Heart left ventricle (tissue), 16 donors: Measurements from ENCODE around the gene AHSG. TPM values are rescaled to one million over a fixed set of nuclear protein-coding genes. Genes with fewer than 3 reads are reported as not detected.

Experiments used
- ATAC-seq, 4 donors: fragments of 200-7000 bp; cut with Tn5 transposase; one replicate each; pipeline ENCODE4 v1.9.1; 2020 to 2022; ENCODE audit warnings: moderate library complexity in 4 of 4, mild to moderate bottlenecking in 3 of 4, moderate number of reproducible peaks in 1 of 4
- DNase-seq, 5 donors: peaks; one replicate each; pipeline ENCODE4 v3.0.0-alpha.2; 2020
- H3K27ac ChIP-seq, 12 donors: fragments of 200-600 bp; sonication (generic) in 4 of 12; one replicate each; pipeline versions ENCODE4 v1.5.0 to v1.8.0; 2016 to 2022; ENCODE audit warnings: mild to moderate bottlenecking in 2 of 12
- H3K27me3 ChIP-seq, 9 donors: fragments of 200-600 bp; sonication (generic) in 2 of 9; one replicate each; pipeline versions ENCODE4 v1.5.1 to v1.8.0; 2016 to 2022; ENCODE audit warnings: mild to moderate bottlenecking in 3 of 9
- H3K36me3 ChIP-seq, 9 donors: fragments of 200-600 bp; sonication (generic) in 2 of 9; one replicate each; pipeline versions ENCODE4 v1.5.0 to v1.8.0; 2018 to 2022; ENCODE audit warnings: mild to moderate bottlenecking in 2 of 9
- H3K4me1 ChIP-seq, 12 donors: fragments of 200-600 bp; sonication (generic) in 4 of 12; one replicate each; pipeline versions ENCODE4 v1.5.0 to v1.8.0; 2016 to 2022; ENCODE audit warnings: mild to moderate bottlenecking in 3 of 12
- H3K4me3 ChIP-seq, 12 donors: fragments of 200-600 bp; sonication (generic) in 4 of 12; one replicate each; pipeline versions ENCODE4 v1.5.0 to v1.8.0; 2017 to 2022; ENCODE audit warnings: mild to moderate bottlenecking in 9 of 12, moderate library complexity in 4 of 12
- H3K9me3 ChIP-seq, 12 donors: fragments of 200-600 bp; sonication (generic) in 4 of 12; one replicate each; pipeline versions ENCODE4 v1.5.0 to v1.8.0; 2016 to 2022; ENCODE audit warnings: mild to moderate bottlenecking in 1 of 12
- POLR2A ChIP-seq, 2 donors: fragments of 450-650 bp; IDR thresholded peaks; one replicate each; pipeline ENCODE4 v1.6.1; 2017; ENCODE audit warnings: antibody characterized with exemption in 2 of 2, mild to moderate bottlenecking in 2 of 2, moderate library complexity in 2 of 2
- WGBS, 4 donors: extraction: QIAGEN DNeasy Blood & Tissue Kit in 2 of 4; methylation state at CpG; one replicate each; pipeline versions ENCODE4 v1.1.5 to v1.1.7; 2013 to 2018; 5-methylcytosine and 5-hydroxymethylcytosine counted together
- intact Hi-C, 10 donors: fragments of 100-400 bp; cut with DNase I; formaldehyde crosslinking; loops; one replicate each; pipeline versions ENCODE4 v1.11.1 to v1.14.2; 2022
- polyA plus RNA-seq, 2 donors: library from polyadenylated mRNA; stranded (reverse); fragments of 200-250 nt; gene quantifications; one replicate each; pipeline ENCODE4 v1.2.3, GENCODE V29; 2013
- total RNA-seq, 9 donors: library from RNA; depleted of rRNA in 2 of 9; stranded (reverse); fragments of >200 nt in 2 of 9; fragmentation: NEBNext Ultra II Directional in 3 of 9; extraction: Animal tissue kit (Norgen Biotek cat#: 25700) in 3 of 9; gene quantifications; one replicate each; pipeline versions ENCODE4 v1.1.0 to v1.2.4, GENCODE V29; 2016 to 2023
- TF ChIP-seq, protein P1 (sequence below), 12 donors: fragments of 200-600 bp; sonication (generic) in 4 of 12; IDR thresholded peaks; one replicate each; pipeline versions ENCODE4 v1.5.0 to v1.8.0; 2018 to 2022; ENCODE audit warnings: antibody characterized with exemption in 12 of 12, mild to moderate bottlenecking in 5 of 12
- donor health status: ischemic (EF 13 %, LVEDD 7.1; RV severe dilation, severe dysfunction).
- donor health status: healthy with polysubstance abuse.
- donor health status: DM: no; HTN: yes; CAD: no.
- donor health status: DM: no; HTN: no; CAD: no.
- donor health status: ischemic (EF 25% LVEDD 6.9; RV normal size, moderate dysfunction).
- donor health status: ischemic (EF 25% LVEDD 5.7; RV mildly dilated, moderate dysfunction).
- donor health status: healthy.
- donor health status: DM: yes; HTN: yes; CAD: no.
- donor health status: ischemic (EF 35%, LVEDD 5.7; RV mildly dilated, moderate dysfunction).
- donor health status: nonischemic (EF 11% LVEDD 7.7; RV severe dilation, severe dysfunction).
- donor health status: DM: yes; HTN: yes; CAD: no.
- donor health status: PGD.
- donor health status: ischemic (EF 29% LVEDD 5.4; RV normal size, mild dysfunction).
- donor health status: nonischemic (EF 23%, LVEDD 6.1; RV moderate dilation, normal function).

The AHSG gene
- total and polyA plus RNA-seq, 11 donors: 0.06 TPM; not detected in 10

DNA sequence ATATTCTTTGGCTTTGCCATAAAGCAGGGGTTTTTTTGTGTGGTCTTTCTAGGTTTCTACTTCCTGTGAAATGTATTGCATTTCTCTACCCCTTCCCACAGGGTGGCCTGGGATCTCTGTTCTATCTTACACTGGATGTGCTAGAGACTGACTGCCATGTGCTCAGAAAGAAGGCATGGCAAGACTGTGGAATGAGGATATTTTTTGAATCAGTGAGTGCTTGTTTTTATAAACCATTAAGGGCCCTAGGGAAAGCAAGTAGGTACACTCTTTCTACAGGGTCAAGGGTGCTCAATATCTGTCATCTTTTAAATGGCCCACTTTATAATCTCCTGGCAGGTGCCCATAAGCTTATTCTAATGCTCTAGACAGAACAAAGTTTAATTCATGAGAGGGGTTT is 28.1 kb downstream of the AHSG start:
- no peaks in the 10 kb centered on the region for H3K27me3 ChIP-seq
- no peak for DNase-seq
- H3K27ac ChIP-seq: no peak overlapping the region
- H3K4me3 ChIP-seq: no peak overlapping the region
- intact Hi-C loops: loop anchor here in 1 of 10 donors (2.0 kb wide), 1 partner anchor 56 kb away; no protein-coding TSS in a partner anchor
- no peaks in the 10 kb centered on the region for H3K36me3 ChIP-seq
- peaks cover 0 to 18% (median 5%) of the 10 kb centered on the region in 12 donors for H3K4me1 ChIP-seq
- TF ChIP-seq, protein P1, sequence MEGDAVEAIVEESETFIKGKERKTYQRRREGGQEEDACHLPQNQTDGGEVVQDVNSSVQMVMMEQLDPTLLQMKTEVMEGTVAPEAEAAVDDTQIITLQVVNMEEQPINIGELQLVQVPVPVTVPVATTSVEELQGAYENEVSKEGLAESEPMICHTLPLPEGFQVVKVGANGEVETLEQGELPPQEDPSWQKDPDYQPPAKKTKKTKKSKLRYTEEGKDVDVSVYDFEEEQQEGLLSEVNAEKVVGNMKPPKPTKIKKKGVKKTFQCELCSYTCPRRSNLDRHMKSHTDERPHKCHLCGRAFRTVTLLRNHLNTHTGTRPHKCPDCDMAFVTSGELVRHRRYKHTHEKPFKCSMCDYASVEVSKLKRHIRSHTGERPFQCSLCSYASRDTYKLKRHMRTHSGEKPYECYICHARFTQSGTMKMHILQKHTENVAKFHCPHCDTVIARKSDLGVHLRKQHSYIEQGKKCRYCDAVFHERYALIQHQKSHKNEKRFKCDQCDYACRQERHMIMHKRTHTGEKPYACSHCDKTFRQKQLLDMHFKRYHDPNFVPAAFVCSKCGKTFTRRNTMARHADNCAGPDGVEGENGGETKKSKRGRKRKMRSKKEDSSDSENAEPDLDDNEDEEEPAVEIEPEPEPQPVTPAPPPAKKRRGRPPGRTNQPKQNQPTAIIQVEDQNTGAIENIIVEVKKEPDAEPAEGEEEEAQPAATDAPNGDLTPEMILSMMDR (IDR thresholded peaks at IDR 0.05): no peak
- no peak for TF ChIP-seq POLR2A (IDR thresholded peaks at IDR 0.05)
- ATAC-seq: no peak
- H3K9me3 ChIP-seq: no peaks in the 10 kb centered on the region

DNA sequence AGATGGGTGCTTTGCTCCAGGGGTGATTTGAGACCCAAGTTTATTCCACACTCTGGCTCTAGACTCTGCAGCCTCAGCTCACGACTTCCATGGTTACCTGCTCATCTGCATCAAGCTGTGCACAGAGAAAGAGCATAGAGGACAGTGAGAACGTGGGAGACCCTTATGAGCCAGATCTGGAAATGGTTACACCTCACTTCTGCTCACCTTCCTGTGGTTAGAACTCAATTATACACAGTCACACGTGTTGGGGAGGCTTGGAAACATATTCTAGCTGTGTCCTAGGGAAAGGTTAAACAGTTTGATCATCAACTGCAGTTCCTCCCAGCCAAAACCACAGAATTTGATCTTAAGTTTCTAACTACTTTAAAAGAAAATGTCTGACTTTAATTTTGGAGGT is 29.2 kb downstream of the AHSG start:
- no peak overlapping the region for H3K27ac ChIP-seq
- no peak overlapping the region for H3K4me3 ChIP-seq

DNA sequence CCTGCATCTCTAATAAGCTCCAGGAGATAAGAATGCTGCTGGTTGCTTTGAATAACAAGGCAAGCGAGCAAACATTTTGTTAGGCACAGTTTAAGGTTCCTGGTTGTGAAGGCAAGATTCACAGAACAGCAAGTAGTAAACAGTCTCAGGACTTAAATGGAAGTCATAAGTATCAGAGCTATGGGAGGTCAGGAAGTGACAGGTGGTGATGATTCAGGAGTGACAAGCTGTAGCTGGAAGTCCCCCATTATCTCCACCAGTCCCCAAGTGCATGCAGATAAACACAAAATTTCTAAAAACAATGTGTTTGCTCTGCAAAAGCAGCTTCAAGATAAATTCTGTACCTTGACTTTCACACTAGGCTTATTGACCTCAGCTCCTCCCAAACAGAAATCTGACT is 30.6 kb downstream of the AHSG start:
- Histone ChIP-seq H3K4me1 (peaks cover 0 to 18% (median 5%) of the 10 kb centered on the region in 12 donors), H3K9me3 (no peaks in the 10 kb centered on the region), H3K27me3 (no peaks in the 10 kb centered on the region), H3K27ac (no peak overlapping the region), H3K4me3 (no peak overlapping the region), H3K36me3 (no peaks in the 10 kb centered on the region)
- 71 to 88% (median 74%) methylated on average over 1 of the region's 1 CpG for WGBS, 4 donors
- DNase-seq (no peak), ATAC-seq (no peak)
- TF ChIP-seq, protein P1 (IDR thresholded peaks at IDR 0.05): no peak
- no peak for TF ChIP-seq POLR2A (IDR thresholded peaks at IDR 0.05)
- intact Hi-C loops: no loop called here

More for the DNA sequence above, 29.2 kb downstream of the AHSG start:
- intact Hi-C loops: no loop called here
- no peaks in the 10 kb centered on the region for H3K27me3 ChIP-seq
- ATAC-seq (no peak), DNase-seq (no peak)
- TF ChIP-seq, protein P1 (IDR thresholded peaks at IDR 0.05): no peak
- TF ChIP-seq POLR2A (IDR thresholded peaks at IDR 0.05): no peak
- no peaks in the 10 kb centered on the region for H3K36me3 ChIP-seq
- H3K4me1 ChIP-seq: peaks cover 0 to 18% (median 5%) of the 10 kb centered on the region in 12 donors
- H3K9me3 ChIP-seq: no peaks in the 10 kb centered on the region
- WGBS, 4 donors: 53 to 62% (median 61%) methylated on average over 3 of the region's 3 CpGs

DNA sequence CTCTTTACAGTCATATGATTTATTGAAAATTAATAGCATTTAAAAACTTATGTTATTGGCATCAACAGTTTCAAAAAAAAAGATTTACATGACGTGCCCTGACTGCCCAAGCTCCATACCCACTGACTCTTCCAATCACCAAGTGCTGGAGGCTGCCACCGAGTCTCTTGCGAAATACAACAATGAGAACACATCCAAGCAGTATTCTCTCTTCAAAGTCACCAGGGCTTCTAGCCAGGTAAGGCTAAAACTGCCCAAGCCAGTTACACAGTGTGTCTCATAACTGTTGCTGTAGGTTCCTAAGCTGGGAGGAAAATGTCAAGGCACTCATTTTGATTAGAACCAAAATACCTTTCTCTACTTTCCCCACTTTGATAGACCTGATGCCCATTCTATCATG is 31.8 kb downstream of the AHSG start:
- H3K27me3 ChIP-seq: peaks cover 0 to 6% (median 0%) of the 10 kb centered on the region in 9 donors
- no peaks in the 10 kb centered on the region for H3K36me3 ChIP-seq
- TF ChIP-seq POLR2A (IDR thresholded peaks at IDR 0.05): no peak
- TF ChIP-seq, protein P1 (IDR thresholded peaks at IDR 0.05): no peak
- H3K9me3 ChIP-seq: no peaks in the 10 kb centered on the region
- intact Hi-C loops: no loop called here
- DNase-seq: no peak
- ATAC-seq: no peak
- 80 to 88% (median 85%) methylated on average over 3 of the region's 3 CpGs for WGBS, 4 donors
- no peak overlapping the region for H3K27ac ChIP-seq
- peaks cover 0 to 14% (median 4%) of the 10 kb centered on the region in 12 donors for H3K4me1 ChIP-seq
- H3K4me3 ChIP-seq: no peak overlapping the region
